ENCODE data around the gene FKBP6.
"Not testable (repeated sequence)": the region's sequence is repeated elsewhere in the genome, so short reads cannot be mapped to it uniquely, and the experiment has no call there.

The FKBP6 gene, protein sequence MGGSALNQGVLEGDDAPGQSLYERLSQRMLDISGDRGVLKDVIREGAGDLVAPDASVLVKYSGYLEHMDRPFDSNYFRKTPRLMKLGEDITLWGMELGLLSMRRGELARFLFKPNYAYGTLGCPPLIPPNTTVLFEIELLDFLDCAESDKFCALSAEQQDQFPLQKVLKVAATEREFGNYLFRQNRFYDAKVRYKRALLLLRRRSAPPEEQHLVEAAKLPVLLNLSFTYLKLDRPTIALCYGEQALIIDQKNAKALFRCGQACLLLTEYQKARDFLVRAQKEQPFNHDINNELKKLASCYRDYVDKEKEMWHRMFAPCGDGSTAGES

GRCh38 chr7:73327922-73328321, at the start of gene FKBP6, which contains the start of gene TRIM50:
FKBP6 (plus strand) TSS chr7:73328161; CDS start chr7:73328429, 268 bp downstream.
TRIM50 (minus strand) TSS chr7:73328082; CDS start chr7:73324787, 3,295 bp downstream.
- not testable (repeated sequence) for DNase-seq

- DNase-seq: not testable (repeated sequence)
Observed at GRCh38 chr7:73297235-73297634, 30.7 kb upstream of the FKBP6 start.

DNA sequence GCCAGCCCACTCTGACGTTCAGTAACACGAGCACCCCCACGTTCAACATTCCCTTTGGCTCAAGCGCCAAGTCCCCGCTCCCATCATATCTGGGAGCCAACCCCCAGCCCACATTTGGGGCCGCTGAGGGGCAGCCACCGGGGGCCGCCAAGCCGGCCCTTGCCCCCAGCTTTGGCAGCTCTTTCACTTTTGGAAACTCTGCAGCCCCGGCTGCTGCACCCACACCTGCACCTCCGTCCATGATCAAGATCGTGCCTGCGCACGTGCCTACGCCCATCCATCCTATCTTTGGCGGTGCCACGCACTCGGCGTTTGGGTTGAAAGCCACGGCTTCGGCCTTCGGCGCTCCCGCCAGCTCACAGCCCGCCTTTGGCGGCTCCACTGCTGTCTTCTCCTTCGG, 30.3 kb upstream of the FKBP6 start:
- DNase-seq: not testable (repeated sequence)

GRCh38 chr7:73299812-73300211, 28.1 kb upstream of the FKBP6 start:
- not testable (repeated sequence) for DNase-seq

DNA sequence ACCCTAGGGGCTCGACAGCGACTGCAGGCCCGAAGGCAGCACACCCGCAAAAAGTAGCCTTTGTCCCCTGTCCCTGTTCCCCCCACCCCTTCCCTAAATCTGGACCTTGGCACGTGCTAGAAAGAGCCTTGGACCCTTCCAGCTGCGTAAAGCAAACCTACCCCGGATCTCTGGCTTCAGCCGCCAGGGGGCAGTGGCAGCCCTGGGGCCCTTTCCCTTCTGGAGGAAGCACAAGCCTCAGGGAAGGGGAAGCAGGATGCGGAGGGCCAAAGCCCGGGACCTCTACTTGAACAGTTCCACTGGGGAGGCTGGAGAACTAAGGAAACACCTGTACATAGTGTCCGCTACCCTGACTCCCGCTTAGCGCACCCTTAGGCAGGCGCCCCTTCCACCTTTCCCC, 26.9 kb upstream of the FKBP6 start:
- DNase-seq: not testable (repeated sequence)

DNA sequence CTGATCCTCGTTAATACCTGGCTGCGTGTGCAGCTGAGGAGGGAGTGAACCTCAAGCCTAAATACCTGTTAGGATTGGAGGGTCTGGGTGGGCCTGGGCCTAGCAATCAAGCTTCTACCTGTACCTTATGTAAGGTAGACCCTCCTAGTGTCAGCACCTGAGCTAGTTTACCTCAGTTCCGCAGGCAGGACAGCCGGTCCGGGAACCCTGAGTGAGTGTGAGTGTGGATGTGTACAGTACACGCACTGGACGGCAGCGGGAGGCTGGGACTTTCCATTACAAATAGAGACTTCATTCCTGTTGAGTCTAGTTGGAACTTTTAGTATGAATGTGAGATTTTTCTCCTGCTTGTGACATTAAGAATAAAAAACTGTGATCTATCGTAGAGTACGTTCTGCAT, 25.1 kb upstream of the FKBP6 start:
- DNase-seq: not testable (repeated sequence)

DNA sequence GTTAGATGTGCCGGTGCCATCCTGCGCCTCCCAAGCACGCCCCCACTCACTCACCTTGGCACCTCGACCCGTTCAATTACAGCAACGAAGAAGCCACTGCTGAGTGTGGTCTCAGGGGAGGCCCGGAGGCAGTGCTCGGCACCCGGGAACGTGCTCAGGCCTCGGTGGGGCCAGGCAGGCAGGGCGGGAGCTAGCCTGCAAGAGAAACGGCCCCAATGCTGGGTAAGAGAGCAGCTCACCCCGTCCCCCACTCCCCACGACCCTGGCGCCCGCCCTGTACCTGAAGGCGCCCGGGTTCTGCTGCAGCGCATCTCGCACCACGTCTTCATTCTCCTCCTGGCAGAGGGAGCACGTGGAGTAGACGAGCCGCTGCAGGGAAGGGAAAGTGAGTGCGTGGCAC, 24.4 kb upstream of the FKBP6 start:
- DNase-seq: no peak

- no peak for DNase-seq
Observed at GRCh38 chr7:73304071-73304470, 23.9 kb upstream of the FKBP6 start.

GRCh38 chr7:73304612-73305387, 23.2 kb upstream of the FKBP6 start:
- DNase-seq: not testable (repeated sequence)

GRCh38 chr7:73307436-73307835, 20.5 kb upstream of the FKBP6 start:
- no peak for DNase-seq

- DNase-seq: no peak
Observed at GRCh38 chr7:73308074-73308664, 19.8 kb upstream of the FKBP6 start.

DNA sequence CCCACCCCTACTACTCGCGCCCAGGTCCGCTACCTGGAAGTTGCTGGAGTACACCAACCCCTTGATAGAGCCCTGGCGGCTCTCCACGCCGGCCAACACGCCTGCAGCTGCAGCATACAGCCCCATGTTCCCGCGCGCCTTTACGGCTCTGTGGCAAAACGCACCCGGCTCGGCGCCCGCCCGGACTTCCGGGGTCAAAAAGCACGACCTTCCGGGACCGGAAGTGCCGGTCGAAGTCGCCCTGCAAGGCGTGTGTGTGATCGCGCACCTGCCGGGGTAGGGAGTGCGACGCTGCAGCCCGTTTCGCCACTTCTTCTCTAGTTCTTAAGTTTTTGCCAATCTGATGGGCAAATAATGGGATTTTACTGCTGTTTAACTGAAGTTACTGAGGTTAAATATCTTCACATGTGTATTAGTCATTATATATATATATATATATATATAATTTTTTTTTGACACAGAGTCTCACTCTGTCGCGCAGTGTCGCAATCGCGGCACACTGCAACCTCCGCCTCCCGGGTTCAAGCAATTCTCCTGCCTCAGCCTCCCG, 19.2 kb upstream of the FKBP6 start, which contains the start of gene NSUN5:
NSUN5 (minus strand) TSS at position 162 of the 550 bp plus-strand sequence; CDS start at position 126, 36 bp downstream.
- peak; percentile 86 for DNase-seq

GRCh38 chr7:73311421-73311820, 16.5 kb upstream of the FKBP6 start:
- DNase-seq: not testable (repeated sequence)

DNA sequence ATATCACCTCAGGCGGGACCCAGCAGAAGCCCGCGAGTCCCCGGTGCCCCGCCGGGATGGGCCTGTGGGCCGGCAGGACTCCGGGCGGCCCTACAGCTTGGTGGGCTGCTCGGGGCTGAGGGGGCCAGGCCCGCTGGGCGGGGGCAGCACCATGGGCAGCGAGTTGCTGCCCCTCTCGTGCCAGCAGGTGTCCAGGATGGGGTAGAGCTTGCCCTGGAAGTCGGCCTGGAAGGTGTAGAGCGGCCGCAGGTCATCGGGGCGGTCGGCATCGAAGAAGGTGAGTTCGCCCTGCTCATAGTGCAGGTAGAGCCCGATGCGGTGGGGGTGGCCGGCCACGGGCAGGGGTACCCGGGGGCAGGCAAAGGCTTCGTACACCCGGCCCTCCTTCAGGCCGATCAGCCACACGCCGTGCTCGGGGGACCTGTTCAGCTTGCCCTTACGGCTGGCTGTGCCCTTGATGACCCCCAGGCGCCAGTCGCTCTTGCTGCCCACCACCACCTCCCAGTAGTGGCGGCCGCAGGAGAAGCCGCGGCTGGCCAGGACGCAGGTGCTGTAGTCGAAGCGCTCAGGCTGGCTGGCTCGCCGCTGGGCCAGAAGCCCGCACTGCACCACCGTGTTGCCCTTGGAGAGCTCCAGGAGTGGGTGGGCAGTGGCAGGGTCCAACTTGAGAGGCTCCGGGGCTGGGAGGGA, 15.0 kb upstream of the FKBP6 start:
- no peak for DNase-seq

- DNase-seq: no peak
Observed at GRCh38 chr7:73313521-73313906, 14.4 kb upstream of the FKBP6 start.

GRCh38 chr7:73314271-73314670, 13.7 kb upstream of the FKBP6 start:
- DNase-seq: no peak

GRCh38 chr7:73316521-73316920, 11.4 kb upstream of the FKBP6 start:
- DNase-seq: no peak

- DNase-seq: not testable (repeated sequence)
Observed at GRCh38 chr7:73318656-73319204, 9.2 kb upstream of the FKBP6 start.

GRCh38 chr7:73319541-73319940, 8.4 kb upstream of the FKBP6 start:
- not testable (repeated sequence) for DNase-seq

- DNase-seq: not testable (repeated sequence)
Observed at GRCh38 chr7:73320009-73320408, 8.0 kb upstream of the FKBP6 start.

GRCh38 chr7:73323434-73324080, 4.4 kb upstream of the FKBP6 start:
- not testable (repeated sequence) for DNase-seq
